ENCODE results near the gene TMC6. TPM values are rescaled to one million over a fixed set of nuclear protein-coding genes. Genes with fewer than 3 reads are reported as not detected.
"Not testable (repeated sequence)": the region's sequence is repeated elsewhere in the genome, so short reads cannot be mapped to it uniquely, and the experiment has no call there.

The TMC6 gene
- total RNA-seq, 1 experiment from 2014 or later = 82.2 TPM

GRCh38 chr17:78082355-78082872, 46.1 kb downstream of the TMC6 start:
- peaks cover 15% of the 10 kb centered on the region for H3K36me3 ChIP-seq (replicated peaks; ENCODE audit: control insufficient read depth, insufficient read depth, low read length)
- not testable (repeated sequence) for H3K27me3 ChIP-seq (ENCODE audit: control insufficient read depth, insufficient read depth, low read length); H3K4me3 ChIP-seq (ENCODE audit: insufficient read depth, low read depth, low read length); DNase-seq

- H3K36me3 ChIP-seq (replicated peaks; ENCODE audit: control insufficient read depth, insufficient read depth, low read length) = peaks cover 12% of the 10 kb centered on the region
- DNase-seq = no peak
- H3K4me3 ChIP-seq (ENCODE audit: insufficient read depth, low read depth, low read length) = no peak overlapping the region
- no peaks in the 10 kb centered on the region for H3K27me3 ChIP-seq (ENCODE audit: control insufficient read depth, insufficient read depth, low read length)
Measured at GRCh38 chr17:78081551-78081950, 47.0 kb downstream of the TMC6 start.

- H3K4me3 ChIP-seq (ENCODE audit: insufficient read depth, low read depth, low read length) = no peak overlapping the region
- peaks cover 17% of the 10 kb centered on the region for H3K36me3 ChIP-seq (replicated peaks; ENCODE audit: control insufficient read depth, insufficient read depth, low read length)
- no peak for DNase-seq
- no peaks in the 10 kb centered on the region for H3K27me3 ChIP-seq (ENCODE audit: control insufficient read depth, insufficient read depth, low read length)
Measured at GRCh38 chr17:78079253-78079652, 49.3 kb downstream of the TMC6 start.

GRCh38 chr17:78075545-78075944, 53.0 kb downstream of the TMC6 start:
- Histone ChIP-seq H3K4me3 (ENCODE audit: insufficient read depth, low read depth, low read length) (no peak overlapping the region), H3K27me3 (ENCODE audit: control insufficient read depth, insufficient read depth, low read length) (no peaks in the 10 kb centered on the region), H3K36me3 (replicated peaks; ENCODE audit: control insufficient read depth, insufficient read depth, low read length) (peaks cover 23% of the 10 kb centered on the region)
- no peak for DNase-seq

GRCh38 chr17:78075011-78075410, 53.5 kb downstream of the TMC6 start:
- DNase-seq = no peak
- Histone ChIP-seq H3K36me3 (replicated peaks; ENCODE audit: control insufficient read depth, insufficient read depth, low read length) (peaks cover 23% of the 10 kb centered on the region), H3K27me3 (ENCODE audit: control insufficient read depth, insufficient read depth, low read length) (no peaks in the 10 kb centered on the region), H3K4me3 (ENCODE audit: insufficient read depth, low read depth, low read length) (no peak overlapping the region)

GRCh38 chr17:78072961-78073360, 55.6 kb downstream of the TMC6 start:
- DNase-seq = no peak
- Histone ChIP-seq H3K4me3 (ENCODE audit: insufficient read depth, low read depth, low read length) (no peak overlapping the region), H3K36me3 (replicated peaks; ENCODE audit: control insufficient read depth, insufficient read depth, low read length) (peaks cover 18% of the 10 kb centered on the region), H3K27me3 (ENCODE audit: control insufficient read depth, insufficient read depth, low read length) (no peaks in the 10 kb centered on the region)

- no peak overlapping the region for H3K4me3 ChIP-seq (ENCODE audit: insufficient read depth, low read depth, low read length)
- H3K36me3 ChIP-seq (replicated peaks; ENCODE audit: control insufficient read depth, insufficient read depth, low read length) = peaks cover 11% of the 10 kb centered on the region
- no peak for DNase-seq
- H3K27me3 ChIP-seq (ENCODE audit: control insufficient read depth, insufficient read depth, low read length) = no peaks in the 10 kb centered on the region
Measured at GRCh38 chr17:78069695-78070094, 58.9 kb downstream of the TMC6 start.

- not testable (repeated sequence) for H3K27me3 ChIP-seq (ENCODE audit: control insufficient read depth, insufficient read depth, low read length); DNase-seq; H3K36me3 ChIP-seq (replicated peaks; ENCODE audit: control insufficient read depth, insufficient read depth, low read length); H3K4me3 ChIP-seq (ENCODE audit: insufficient read depth, low read depth, low read length)
Measured at GRCh38 chr17:78066976-78067375, 61.6 kb downstream of the TMC6 start.

GRCh38 chr17:78064708-78065107, 63.8 kb downstream of the TMC6 start:
- H3K27me3 ChIP-seq (ENCODE audit: control insufficient read depth, insufficient read depth, low read length) = no peaks in the 10 kb centered on the region
- no peak for DNase-seq
- H3K36me3 ChIP-seq (replicated peaks; ENCODE audit: control insufficient read depth, insufficient read depth, low read length) = no peaks in the 10 kb centered on the region
- H3K4me3 ChIP-seq (ENCODE audit: insufficient read depth, low read depth, low read length) = no peak overlapping the region

- H3K36me3 ChIP-seq (replicated peaks; ENCODE audit: control insufficient read depth, insufficient read depth, low read length) = no peaks in the 10 kb centered on the region
- no peaks in the 10 kb centered on the region for H3K27me3 ChIP-seq (ENCODE audit: control insufficient read depth, insufficient read depth, low read length)
- no peak overlapping the region for H3K4me3 ChIP-seq (ENCODE audit: insufficient read depth, low read depth, low read length)
- no peak for DNase-seq
Measured at GRCh38 chr17:78063489-78063888, 65.1 kb downstream of the TMC6 start.

- DNase-seq = no peak
- Histone ChIP-seq H3K27me3 (ENCODE audit: control insufficient read depth, insufficient read depth, low read length) (no peaks in the 10 kb centered on the region), H3K4me3 (ENCODE audit: insufficient read depth, low read depth, low read length) (no peak overlapping the region), H3K36me3 (replicated peaks; ENCODE audit: control insufficient read depth, insufficient read depth, low read length) (no peaks in the 10 kb centered on the region)
Measured at GRCh38 chr17:78062596-78062995, 66.0 kb downstream of the TMC6 start.

Other genes with a start within 250 kb of the TMC6 start
- 8.9 and 9.3 TPM in 2 replicates for gene TNRC6C, start 170.1 kb downstream of the TMC6 start, total RNA-seq (2014; rRNA removed; shearing (Covaris generic))
- gene TMC8, start 2.0 kb upstream of the TMC6 start, total RNA-seq (2014; rRNA removed; shearing (Covaris generic)) = 0.67 and 3.3 TPM in 2 replicates
- not detected in 2 replicates for gene C17orf99, start 17.6 kb upstream of the TMC6 start, total RNA-seq (2014; rRNA removed; shearing (Covaris generic))
- 24.4 and 24.5 TPM in 2 replicates for gene SYNGR2, start 39.8 kb upstream of the TMC6 start, total RNA-seq (2014; rRNA removed; shearing (Covaris generic))
- 48.4 and 56.5 TPM in 2 replicates for gene TK1, start 58.3 kb upstream of the TMC6 start, total RNA-seq (2014; rRNA removed; shearing (Covaris generic))
- gene AFMID, start 58.6 kb upstream of the TMC6 start, total RNA-seq (2014; rRNA removed; shearing (Covaris generic)) = 36.4 and 43.0 TPM in 2 replicates
- gene BIRC5, start 85.5 kb upstream of the TMC6 start, total RNA-seq (2014; rRNA removed; shearing (Covaris generic)) = 152 and 154 TPM in 2 replicates
- not detected in 2 replicates for gene TMEM235, start 102.9 kb upstream of the TMC6 start, total RNA-seq (2014; rRNA removed; shearing (Covaris generic))
- 13.3 and 26.9 TPM in 2 replicates for gene SOCS3, start 231.3 kb upstream of the TMC6 start, total RNA-seq (2014; rRNA removed; shearing (Covaris generic))
- 63.7 and 71.8 TPM in 2 replicates for gene PGS1, start 249.9 kb upstream of the TMC6 start, total RNA-seq (2014; rRNA removed; shearing (Covaris generic))

Data from H7 (cell line).